H1 (cell line): ENCODE data around the gene C16orf54. TPM values are rescaled to one million over a fixed set of nuclear protein-coding genes. Genes with fewer than 3 reads are reported as not detected.

Experiments
- CTCF ChIA-PET: fragments of 300-600 bp; sonication (Branson Sonifier 250); formaldehyde crosslinking; loops from one replicate; lab custom pipeline; 2021; ENCODE audit not compliant: partially characterized antibody; lab: Charles Lee
- POLR2A ChIA-PET: fragments of 300-600 bp; sonication (Branson Sonifier 250); formaldehyde crosslinking; loops from one replicate; lab custom pipeline; 2021; ENCODE audit warnings: inconsistent platforms; ENCODE audit not compliant: partially characterized antibody; lab: Charles Lee
- DNase-seq, 2 experiments: peaks; one replicate each; pipeline versions ENCODE4 v3.0.0 to v3.0.0-alpha.2; 2010 to 2022; ENCODE audit warnings: low spot score in 2 of 2, low read depth in 1 of 2, mixed read lengths in 1 of 2
- FAIRE-seq: peaks from 2 replicates; lab custom pipeline; 2011; peaks lifted over from hg19 to GRCh38; lab: Jason Lieb, UNC
- H2AFZ ChIP-seq: 2 replicates; pipeline ENCODE4 v1.8.1; 2012; ENCODE audit warnings: low read length, inconsistent platforms
- H2AK5ac ChIP-seq: 2 replicates; pipeline ENCODE4 v1.6.1; 2013; ENCODE audit warnings: low read depth, low read length
- H2BK120ac ChIP-seq: replicated peaks from 2 replicates; pipeline ENCODE3; 2013; ENCODE audit warnings: low read depth, low read length, inconsistent platforms
- H2BK12ac ChIP-seq: 2 replicates; pipeline ENCODE4 v1.6.1; 2013; ENCODE audit warnings: low read depth, low read length
- H2BK15ac ChIP-seq: 2 replicates; pipeline ENCODE4 v1.6.1; 2013; ENCODE audit warnings: low read length
- H2BK20ac ChIP-seq: 2 replicates; pipeline ENCODE4 v1.6.1; 2013; ENCODE audit warnings: low read length
- H2BK5ac ChIP-seq: 2 replicates; pipeline ENCODE4 v1.6.1; 2013; ENCODE audit warnings: low read depth, low read length
- H3K14ac ChIP-seq: 2 replicates; pipeline ENCODE4 v1.6.1; 2013; ENCODE audit warnings: inconsistent platforms; ENCODE audit not compliant: insufficient read length
- H3K18ac ChIP-seq: 2 replicates; pipeline ENCODE4 v1.6.1; 2013; ENCODE audit warnings: low read length; ENCODE audit errors: extremely low read depth
- H3K23ac ChIP-seq: 2 replicates; pipeline ENCODE4 v1.6.1; 2013; ENCODE audit warnings: inconsistent platforms; ENCODE audit not compliant: insufficient read length
- H3K23me2 ChIP-seq: 2 replicates; pipeline ENCODE4 v1.6.1; 2013; ENCODE audit warnings: low read depth, low read length
- H3K27ac ChIP-seq: 2 replicates; pipeline ENCODE4 v1.6.1; 2011; ENCODE audit warnings: low read depth, low read length, inconsistent platforms
- H3K27me3 ChIP-seq, 4 experiments: replicated peaks in 1 of 4; 1 replicate in 1 of 4; 2 replicates in 3 of 4; pipeline versions ENCODE4 v1.6.1 to v1.8.1; 2011 to 2013; ENCODE audit warnings: low read length in 3 of 4, mild to moderate bottlenecking in 3 of 4, inconsistent platforms in 2 of 4, mixed read lengths in 2 of 4, moderate library complexity in 1 of 4; ENCODE audit not compliant: control insufficient read depth in 3 of 4, insufficient read depth in 3 of 4; ENCODE audit errors: extremely low read depth in 1 of 4
- H3K36me3 ChIP-seq, 4 experiments: 2 replicates each; pipeline versions ENCODE4 v1.6.1 to v1.8.1; 2011 to 2013; ENCODE audit warnings: mild to moderate bottlenecking in 4 of 4, low read length in 3 of 4, moderate library complexity in 2 of 4, control low read depth in 1 of 4, inconsistent platforms in 1 of 4; ENCODE audit not compliant: insufficient read depth in 4 of 4, control insufficient read depth in 2 of 4
- H3K4ac ChIP-seq: replicated peaks from 2 replicates; pipeline ENCODE3; 2013; ENCODE audit warnings: low read length, low read depth, mixed read lengths, inconsistent platforms; ENCODE audit not compliant: insufficient read length
- H3K4me1 ChIP-seq, 4 experiments: replicated peaks in 1 of 4; 1 replicate in 1 of 4; 2 replicates in 3 of 4; pipeline versions ENCODE4 v1.6.1 to v1.8.1; 2011 to 2013; ENCODE audit warnings: low read length in 3 of 4, inconsistent platforms in 2 of 4, mixed read lengths in 1 of 4; ENCODE audit not compliant: insufficient read depth in 4 of 4, control insufficient read depth in 3 of 4
- H3K4me2 ChIP-seq, 2 experiments: 2 replicates each; pipeline versions ENCODE4 v1.6.1 to v1.8.1; 2011 to 2013; ENCODE audit warnings: low read depth in 2 of 2, low read length in 2 of 2, control low read depth in 1 of 2, inconsistent platforms in 1 of 2, mild to moderate bottlenecking in 1 of 2; ENCODE audit not compliant: insufficient read depth in 1 of 2
- H3K4me3 ChIP-seq, 4 experiments: fragments of 200-600, 300-600 bp in 1 of 4; sonication (generic), shearing (Covaris generic), sonication (Bioruptor Twin) in 1 of 4; 2 replicates each; pipeline versions ENCODE4 v1.5.1 to v1.8.1; 2011 to 2016; ENCODE audit warnings: low read length in 4 of 4, low read depth in 3 of 4, control low read depth in 2 of 4, inconsistent platforms in 2 of 4, mild to moderate bottlenecking in 2 of 4, mixed read lengths in 1 of 4, moderate library complexity in 1 of 4; ENCODE audit not compliant: insufficient read depth in 2 of 4; ENCODE audit errors: extremely low read depth in 1 of 4
- H3K56ac ChIP-seq: replicated peaks from 2 replicates; pipeline ENCODE3; 2013; ENCODE audit warnings: low read depth, mild to moderate bottlenecking, mixed read lengths, low read length, inconsistent platforms; ENCODE audit not compliant: insufficient read length
- H3K79me1 ChIP-seq: 2 replicates; pipeline ENCODE4 v1.6.1; 2013; ENCODE audit warnings: low read depth, low read length, control low read depth
- H3K79me2 ChIP-seq, 2 experiments: 2 replicates each; pipeline versions ENCODE4 v1.6.1 to v1.8.1; 2012 to 2013; ENCODE audit warnings: low read length in 2 of 2, mild to moderate bottlenecking in 2 of 2, inconsistent platforms in 1 of 2; ENCODE audit not compliant: insufficient read depth in 2 of 2, control insufficient read depth in 1 of 2
- H3K9ac ChIP-seq, 4 experiments: replicated peaks in 1 of 4; 1 replicate in 1 of 4; 2 replicates in 3 of 4; pipeline versions ENCODE4 v1.6.1 to v1.8.1; 2011 to 2013; ENCODE audit warnings: low read depth in 3 of 4, low read length in 3 of 4, control low read depth in 2 of 4, mild to moderate bottlenecking in 2 of 4, moderate library complexity in 2 of 4, inconsistent platforms in 1 of 4; ENCODE audit errors: extremely low read depth in 1 of 4
- H3K9me3 ChIP-seq, 2 experiments: 2 replicates each; pipeline versions ENCODE4 v1.6.1 to v1.8.1; 2012 to 2013; ENCODE audit warnings: mild to moderate bottlenecking in 2 of 2, moderate library complexity in 2 of 2, control low read depth in 1 of 2, inconsistent platforms in 1 of 2, low read depth in 1 of 2, low read length in 1 of 2, mixed read lengths in 1 of 2; ENCODE audit not compliant: insufficient read depth in 2 of 2
- H4K20me1 ChIP-seq, 2 experiments: replicated peaks in 1 of 2; 2 replicates each; pipeline versions ENCODE3 to v1.8.1; 2011 to 2013; ENCODE audit warnings: inconsistent platforms in 2 of 2, low read length in 2 of 2, mild to moderate bottlenecking in 1 of 2; ENCODE audit not compliant: insufficient read depth in 2 of 2, control insufficient read depth in 1 of 2
- H4K5ac ChIP-seq: 2 replicates; pipeline ENCODE4 v1.6.1; 2013; ENCODE audit warnings: low read length, low read depth, mixed read lengths, inconsistent platforms; ENCODE audit not compliant: insufficient read length
- H4K8ac ChIP-seq: 2 replicates; pipeline ENCODE4 v1.8.0; 2013; ENCODE audit warnings: mild to moderate bottlenecking, moderate library complexity, low read length, inconsistent platforms; ENCODE audit not compliant: insufficient read depth; ENCODE audit errors: extremely low read depth
- H4K91ac ChIP-seq: replicated peaks from 2 replicates; pipeline ENCODE3; 2013; ENCODE audit warnings: low read length, mixed read lengths, inconsistent platforms; ENCODE audit not compliant: insufficient read length
- ATF3 ChIP-seq: IDR thresholded peaks from 2 replicates; pipeline ENCODE4 v1.6.1; 2011; ENCODE audit warnings: low read depth, mild to moderate bottlenecking, low read length; ENCODE audit not compliant: insufficient read depth
- WGBS, 2 experiments: shearing (Covaris generic) in 1 of 2; methylation state at CpG; one replicate each; pipeline versions ENCODE4 v1.1.6 to v1.1.7; 2013 to 2015; ENCODE audit warnings: low lambda C conversion rate in 2 of 2, mixed read lengths in 2 of 2, inconsistent platforms in 1 of 2, low coverage in 1 of 2, missing lambda C conversion rate in 1 of 2; ENCODE audit not compliant: insufficient replicate concordance in 2 of 2, insufficient coverage in 1 of 2, insufficient read length in 1 of 2; ENCODE audit errors: extremely low coverage in 1 of 2, missing lambda C conversion rate in 1 of 2; 5-methylcytosine and 5-hydroxymethylcytosine counted together
- polyA plus RNA-seq, 7 experiments: library from polyadenylated mRNA; depleted of rRNA in 3 of 7; stranded (reverse) in 5 of 7; unstranded in 2 of 7; fragments of >200 nt in 5 of 7; fragments of 200-250 nt in 2 of 7; gene quantifications; 1 replicate in 5 of 7; 2 replicates in 1 of 7; 4 replicates in 1 of 7; pipeline versions ENCODE4 v1.2.1 to v1.2.3, GENCODE V29; 2011 to 2013; ENCODE audit warnings: missing spikeins in 2 of 7, mixed read lengths in 2 of 7
- total RNA-seq: library from RNA; stranded (reverse); fragmentation: NEBNext Ultra II Directional; extraction: Animal tissue kit (Norgen Biotek cat#: 25700); gene quantifications from 2 replicates; pipeline ENCODE4 v1.2.1, GENCODE V29; 2021

C16orf54 gene
- total and polyA plus RNA-seq, 2 of the 8 experiments (the other 6 are each of a cell fraction or from before 2014, with no cell fraction given) = not detected

- Histone ChIP-seq H4K20me1 (no peaks in the 10 kb centered on the region), H2BK12ac (no peak overlapping the region), H3K27ac (no peak overlapping the region), H2BK120ac (no peak overlapping the region), H2BK15ac (no peak overlapping the region), H4K5ac (no peak overlapping the region), H3K4ac (no peak overlapping the region), H4K91ac (no peak overlapping the region), H3K79me2 (no peaks in the 10 kb centered on the region), H3K18ac (no peak overlapping the region), H3K14ac (no peak overlapping the region), H3K23me2 (no peaks in the 10 kb centered on the region), H3K4me2 (no peak overlapping the region), H2BK20ac (no peak overlapping the region), H3K36me3 (peaks cover under 1 to 9% (median 5%) of the 10 kb centered on the region in 4 experiments; a peak in 7 of 8 replicates), H3K4me3 (no peak overlapping the region), H4K8ac (no peak overlapping the region), H3K23ac (no peak overlapping the region), H3K27me3 (no peaks in the 10 kb centered on the region), H3K79me1 (no peaks in the 10 kb centered on the region), H2BK5ac (no peak overlapping the region), H3K4me1 (peaks cover 0 to 11% (median 5%) of the 10 kb centered on the region in 4 experiments; a peak in 5 of 7 replicates), H3K9ac (0 out of 7 replicates have a peak overlapping the region, but pooled peaks of 1 of the 4 experiments have one; percentile 22), H3K56ac (no peak overlapping the region), H3K9me3 (0 out of 4 replicates have a peak, but pooled peaks cover 0 to 6% of the 10 kb centered on the region in 2 experiments), H2AFZ (no peak overlapping the region), H2AK5ac (no peak overlapping the region)
- 87% methylated on average over 13 of the region's 13 CpGs; no CpG with 5 or more reads in 1 of the 2 experiments for WGBS, 2 experiments
- ChIA-PET CTCF (interaction anchor here (0.8 to 11.5 kb wide), 9 partner anchors 11 to 329 kb away, joined by 3 to 138 read pairs (median 4); partner anchors contain the start of genes QPRT and TLCD3B), POLR2A (interaction anchor here (0.6 to 20.4 kb wide), 9 partner anchors 8 to 373 kb away, joined by 3 to 490 read pairs (median 4); partner anchors contain the start of genes KIF22 and TMEM219)
- no peak for DNase-seq
- no peak for FAIRE-seq
- TF ChIP-seq ATF3 = no peak
Observed at GRCh38 chr16:29702269-29702668, 43.5 kb downstream of the C16orf54 start.
